Ishikawa (cell line): ENCODE data around the gene MRPS11.

Experiments used
- CEBPB ChIP-seq: IDR thresholded peaks from 2 replicates; pipeline ENCODE4 v1.6.1; 2012
- CREB1 ChIP-seq: IDR thresholded peaks from 2 replicates; pipeline ENCODE4 v1.6.1; 2012; ENCODE audit warnings: low read depth
- EGR1 ChIP-seq: IDR thresholded peaks from 2 replicates; pipeline ENCODE4 v1.6.1; 2012
- EP300 ChIP-seq: IDR thresholded peaks from 2 replicates; pipeline ENCODE4 v1.6.1; 2012; ENCODE audit warnings: borderline replicate concordance
- FOXM1 ChIP-seq: IDR thresholded peaks from 2 replicates; pipeline ENCODE4 v1.6.1; 2012; ENCODE audit warnings: low read depth, borderline replicate concordance
- NFIC ChIP-seq: IDR thresholded peaks from 2 replicates; pipeline ENCODE4 v1.6.1; 2012
- RAD21 ChIP-seq: IDR thresholded peaks from 2 replicates; pipeline ENCODE4 v1.6.1; 2012; ENCODE audit warnings: low read depth
- TAF1 ChIP-seq: IDR thresholded peaks from 2 replicates; pipeline ENCODE4 v1.6.1; 2012; ENCODE audit warnings: low read depth, mild to moderate bottlenecking
- TCF12 ChIP-seq: IDR thresholded peaks from 2 replicates; pipeline ENCODE4 v1.6.1; 2012; ENCODE audit warnings: low read depth
- TEAD4 ChIP-seq: IDR thresholded peaks from 2 replicates; pipeline ENCODE4 v1.6.1; 2012
- YY1 ChIP-seq: IDR thresholded peaks from 2 replicates; pipeline ENCODE4 v1.6.1; 2012; ENCODE audit warnings: low read depth
- ZBTB7A ChIP-seq: IDR thresholded peaks from 2 replicates; pipeline ENCODE4 v1.6.1; 2012; ENCODE audit warnings: low read depth
- TF ChIP-seq, protein P1 (sequence below): IDR thresholded peaks from 2 replicates; pipeline ENCODE4 v1.6.1; 2012; ENCODE audit warnings: low read depth, mild to moderate bottlenecking
- TF ChIP-seq, protein P2 (sequence below): IDR thresholded peaks from 2 replicates; pipeline ENCODE4 v1.6.1; 2012
- TF ChIP-seq, protein P3 (sequence below): IDR thresholded peaks from 2 replicates; pipeline ENCODE4 v1.6.1; 2012

MRPS11 gene

DNA sequence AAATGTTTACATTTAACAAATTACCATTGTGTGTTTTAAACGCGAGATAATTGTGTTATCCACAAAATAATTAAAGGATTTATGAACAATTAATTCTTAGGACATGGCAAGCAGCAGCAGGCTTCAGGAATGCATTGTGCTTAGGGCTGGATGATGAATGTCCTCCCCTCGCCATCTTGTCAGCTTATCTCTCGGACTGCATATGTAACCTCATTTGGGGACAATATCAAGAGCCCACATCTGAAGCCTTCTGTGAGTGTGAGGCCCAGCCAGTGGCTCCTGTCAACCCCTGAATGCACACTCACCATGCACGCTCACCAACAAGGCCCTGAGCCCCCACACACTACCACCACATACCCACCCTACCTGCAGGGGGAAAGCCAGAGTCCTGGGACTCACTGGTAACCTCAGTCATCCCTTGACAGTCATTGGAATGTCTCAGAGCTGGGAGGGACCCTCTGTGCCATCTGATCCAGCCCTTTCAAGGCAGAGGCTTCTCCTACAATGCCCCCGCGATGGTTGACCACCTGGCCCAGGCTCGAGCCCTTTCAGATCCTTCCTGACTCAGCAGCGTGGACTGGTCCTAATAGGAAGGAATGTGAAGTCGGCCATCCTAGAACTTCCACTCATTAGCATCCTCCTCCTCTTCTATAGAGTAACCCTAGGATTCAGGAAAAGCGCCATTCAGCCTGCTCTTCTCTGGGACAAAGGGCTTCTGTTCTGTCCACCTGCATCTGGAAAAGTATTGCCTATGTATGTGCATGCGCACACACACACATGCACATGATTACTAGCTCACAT is 38.5 kb upstream of the MRPS11 start:
- no peak for TF ChIP-seq TEAD4
- TF ChIP-seq, protein P1, sequence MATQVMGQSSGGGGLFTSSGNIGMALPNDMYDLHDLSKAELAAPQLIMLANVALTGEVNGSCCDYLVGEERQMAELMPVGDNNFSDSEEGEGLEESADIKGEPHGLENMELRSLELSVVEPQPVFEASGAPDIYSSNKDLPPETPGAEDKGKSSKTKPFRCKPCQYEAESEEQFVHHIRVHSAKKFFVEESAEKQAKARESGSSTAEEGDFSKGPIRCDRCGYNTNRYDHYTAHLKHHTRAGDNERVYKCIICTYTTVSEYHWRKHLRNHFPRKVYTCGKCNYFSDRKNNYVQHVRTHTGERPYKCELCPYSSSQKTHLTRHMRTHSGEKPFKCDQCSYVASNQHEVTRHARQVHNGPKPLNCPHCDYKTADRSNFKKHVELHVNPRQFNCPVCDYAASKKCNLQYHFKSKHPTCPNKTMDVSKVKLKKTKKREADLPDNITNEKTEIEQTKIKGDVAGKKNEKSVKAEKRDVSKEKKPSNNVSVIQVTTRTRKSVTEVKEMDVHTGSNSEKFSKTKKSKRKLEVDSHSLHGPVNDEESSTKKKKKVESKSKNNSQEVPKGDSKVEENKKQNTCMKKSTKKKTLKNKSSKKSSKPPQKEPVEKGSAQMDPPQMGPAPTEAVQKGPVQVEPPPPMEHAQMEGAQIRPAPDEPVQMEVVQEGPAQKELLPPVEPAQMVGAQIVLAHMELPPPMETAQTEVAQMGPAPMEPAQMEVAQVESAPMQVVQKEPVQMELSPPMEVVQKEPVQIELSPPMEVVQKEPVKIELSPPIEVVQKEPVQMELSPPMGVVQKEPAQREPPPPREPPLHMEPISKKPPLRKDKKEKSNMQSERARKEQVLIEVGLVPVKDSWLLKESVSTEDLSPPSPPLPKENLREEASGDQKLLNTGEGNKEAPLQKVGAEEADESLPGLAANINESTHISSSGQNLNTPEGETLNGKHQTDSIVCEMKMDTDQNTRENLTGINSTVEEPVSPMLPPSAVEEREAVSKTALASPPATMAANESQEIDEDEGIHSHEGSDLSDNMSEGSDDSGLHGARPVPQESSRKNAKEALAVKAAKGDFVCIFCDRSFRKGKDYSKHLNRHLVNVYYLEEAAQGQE: no peak
- TF ChIP-seq ZBTB7A: no peak
- TF ChIP-seq FOXM1: no peak
- TF ChIP-seq CEBPB: no peak
- no peak for TF ChIP-seq RAD21
- TF ChIP-seq YY1: no peak
- no peak for TF ChIP-seq EGR1

DNA sequence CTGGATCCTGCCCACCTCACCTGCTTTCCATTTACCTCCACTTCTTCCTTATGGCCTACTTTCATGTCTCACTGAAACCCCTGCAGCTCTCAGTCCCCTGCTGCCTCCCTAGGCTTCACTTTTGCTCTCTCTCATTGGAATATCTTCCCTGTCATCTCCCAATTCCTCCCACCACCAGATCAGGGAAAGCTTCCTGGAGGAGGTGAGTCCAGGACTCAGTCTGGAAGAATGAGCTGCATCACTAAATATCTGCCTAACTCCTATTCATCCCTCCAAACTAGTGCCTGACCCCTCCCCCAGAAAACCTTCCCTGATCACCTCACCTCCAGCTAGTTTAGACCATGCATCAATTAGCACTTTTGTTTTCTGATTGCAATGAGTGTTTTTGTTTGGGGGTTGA is 37.5 kb upstream of the MRPS11 start:
- TF ChIP-seq TAF1 (no peak), NFIC (no peak), CEBPB (no peak), EP300 (no peak), TCF12 (no peak), TEAD4 (no peak)

DNA sequence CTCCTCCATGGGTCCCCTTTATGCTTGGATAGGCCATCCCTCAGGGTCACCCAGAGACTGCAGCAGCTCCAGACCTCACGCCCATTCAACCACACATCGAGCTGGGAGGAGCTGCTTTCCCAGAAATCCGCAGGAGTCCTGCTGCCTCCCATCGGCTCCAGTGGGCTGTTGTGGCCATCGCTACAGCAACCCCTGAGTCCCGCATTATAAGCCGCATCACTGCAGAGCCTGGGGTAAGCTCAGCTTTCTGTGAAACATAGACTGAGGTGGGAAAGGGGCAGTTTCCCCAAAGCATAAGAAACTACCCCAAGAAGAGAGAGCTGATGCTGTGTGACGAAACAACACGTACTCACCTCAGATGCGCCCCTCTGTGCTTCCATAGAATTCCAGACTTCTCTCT is 36.1 kb upstream of the MRPS11 start:
- TF ChIP-seq EP300: no peak
- TF ChIP-seq, protein P2, sequence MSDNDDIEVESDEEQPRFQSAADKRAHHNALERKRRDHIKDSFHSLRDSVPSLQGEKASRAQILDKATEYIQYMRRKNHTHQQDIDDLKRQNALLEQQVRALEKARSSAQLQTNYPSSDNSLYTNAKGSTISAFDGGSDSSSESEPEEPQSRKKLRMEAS: no peak
- TF ChIP-seq, protein P1: no peak
- no peak for TF ChIP-seq CEBPB
- no peak for TF ChIP-seq CREB1
- no peak for TF ChIP-seq FOXM1
- TF ChIP-seq TAF1: no peak
- TF ChIP-seq NFIC: no peak
- TF ChIP-seq RAD21: no peak
- TF ChIP-seq, protein P3, sequence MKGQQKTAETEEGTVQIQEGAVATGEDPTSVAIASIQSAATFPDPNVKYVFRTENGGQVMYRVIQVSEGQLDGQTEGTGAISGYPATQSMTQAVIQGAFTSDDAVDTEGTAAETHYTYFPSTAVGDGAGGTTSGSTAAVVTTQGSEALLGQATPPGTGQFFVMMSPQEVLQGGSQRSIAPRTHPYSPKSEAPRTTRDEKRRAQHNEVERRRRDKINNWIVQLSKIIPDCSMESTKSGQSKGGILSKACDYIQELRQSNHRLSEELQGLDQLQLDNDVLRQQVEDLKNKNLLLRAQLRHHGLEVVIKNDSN: no peak
- no peak for TF ChIP-seq ZBTB7A
- no peak for TF ChIP-seq EGR1
- no peak for TF ChIP-seq TCF12
- TF ChIP-seq YY1: no peak
- no peak for TF ChIP-seq TEAD4

DNA sequence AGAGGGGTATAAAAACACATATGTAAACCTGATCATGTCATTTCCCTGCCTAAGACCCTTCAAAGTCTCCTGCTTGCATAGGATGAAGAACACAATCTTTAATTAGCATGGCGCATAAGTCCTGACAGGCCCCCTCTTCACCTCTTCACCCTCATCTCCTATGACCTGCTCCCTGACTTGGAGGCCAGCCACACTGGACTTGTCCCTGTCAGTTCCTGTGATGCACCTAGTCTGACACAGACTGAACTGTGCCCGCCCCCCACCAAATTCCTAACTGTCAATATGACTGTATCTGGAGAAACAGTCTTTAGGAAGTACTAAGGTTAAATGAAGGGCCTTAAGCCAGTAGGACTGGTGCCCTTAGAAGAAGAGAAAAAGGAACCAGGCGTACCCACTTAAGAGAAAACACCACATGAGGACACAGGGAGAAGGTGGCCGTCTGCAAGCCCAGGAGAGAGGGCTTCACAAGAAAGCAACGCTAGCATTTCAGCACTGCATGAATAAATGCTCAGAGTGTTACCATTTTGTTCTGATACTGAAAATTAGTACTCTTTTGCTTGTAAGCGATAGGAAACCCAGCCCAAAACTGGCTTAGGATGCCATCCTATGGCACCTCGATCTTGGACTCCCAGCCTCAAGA is 34.3 kb upstream of the MRPS11 start:
- TF ChIP-seq ZBTB7A: no peak
- TF ChIP-seq, protein P1: no peak
- no peak for TF ChIP-seq CEBPB
- TF ChIP-seq FOXM1: no peak
- no peak for TF ChIP-seq CREB1
- no peak for TF ChIP-seq TAF1
- TF ChIP-seq EGR1: no peak
- TF ChIP-seq EP300: no peak
- no peak for TF ChIP-seq TEAD4
- no peak for TF ChIP-seq TCF12

DNA sequence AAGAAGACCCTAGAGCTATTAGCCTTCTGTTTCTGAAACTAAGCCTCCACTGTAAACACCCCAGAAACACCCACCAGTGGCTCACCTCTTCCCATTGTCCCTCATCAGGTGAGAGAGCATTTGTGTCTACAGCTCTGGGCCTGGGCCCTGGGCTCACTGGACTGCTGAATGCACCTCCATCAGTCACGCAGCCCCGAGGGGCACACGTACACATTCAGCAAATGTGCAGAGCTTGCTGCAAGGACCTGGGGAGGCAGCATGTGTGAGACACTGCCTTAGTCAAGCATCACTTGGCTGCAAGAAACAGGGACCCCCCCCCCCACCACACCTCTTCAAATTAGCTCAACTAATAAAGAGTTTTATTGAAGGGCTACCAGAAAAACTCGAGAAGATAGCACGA is 29.3 kb upstream of the MRPS11 start:
- TF ChIP-seq, protein P3: no peak
- TF ChIP-seq FOXM1: no peak
- no peak for TF ChIP-seq TAF1
- no peak for TF ChIP-seq TCF12
- no peak for TF ChIP-seq CEBPB
- TF ChIP-seq YY1: no peak
- TF ChIP-seq EP300: no peak
- TF ChIP-seq, protein P2: no peak
